ENCODE measurements around the gene ALDH1A1. TPM values are rescaled to one million over a fixed set of nuclear protein-coding genes. Genes with fewer than 3 reads are reported as not detected.

Gene ALDH1A1
- total and polyA plus RNA-seq, 2 donors from 2014 or later, result 191 to 295 TPM

DNA sequence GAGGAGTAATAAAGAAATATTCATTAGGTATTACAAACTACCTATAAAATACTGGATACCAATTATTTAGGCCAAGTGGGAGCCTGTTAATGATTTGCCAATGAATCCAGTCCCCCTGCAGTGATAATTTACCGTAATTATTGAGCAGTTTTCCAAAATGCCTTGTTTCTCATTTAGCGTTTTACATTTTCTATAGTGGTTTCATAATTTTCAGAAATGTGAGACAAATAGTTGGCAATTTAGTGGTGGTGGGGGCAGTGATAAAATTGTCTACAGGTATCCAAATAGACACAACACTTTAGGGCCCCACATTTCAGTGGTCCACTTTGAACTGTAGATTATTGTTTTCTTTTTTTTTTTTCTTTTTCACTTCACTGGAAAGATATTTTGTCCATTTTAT is 27.3 kb upstream of the ALDH1A1 start:
- H3K27ac ChIP-seq (ENCODE audit: low read depth in 2 of 2, low read length in 2 of 2), result no peak overlapping the region
- TF ChIP-seq, protein P1, sequence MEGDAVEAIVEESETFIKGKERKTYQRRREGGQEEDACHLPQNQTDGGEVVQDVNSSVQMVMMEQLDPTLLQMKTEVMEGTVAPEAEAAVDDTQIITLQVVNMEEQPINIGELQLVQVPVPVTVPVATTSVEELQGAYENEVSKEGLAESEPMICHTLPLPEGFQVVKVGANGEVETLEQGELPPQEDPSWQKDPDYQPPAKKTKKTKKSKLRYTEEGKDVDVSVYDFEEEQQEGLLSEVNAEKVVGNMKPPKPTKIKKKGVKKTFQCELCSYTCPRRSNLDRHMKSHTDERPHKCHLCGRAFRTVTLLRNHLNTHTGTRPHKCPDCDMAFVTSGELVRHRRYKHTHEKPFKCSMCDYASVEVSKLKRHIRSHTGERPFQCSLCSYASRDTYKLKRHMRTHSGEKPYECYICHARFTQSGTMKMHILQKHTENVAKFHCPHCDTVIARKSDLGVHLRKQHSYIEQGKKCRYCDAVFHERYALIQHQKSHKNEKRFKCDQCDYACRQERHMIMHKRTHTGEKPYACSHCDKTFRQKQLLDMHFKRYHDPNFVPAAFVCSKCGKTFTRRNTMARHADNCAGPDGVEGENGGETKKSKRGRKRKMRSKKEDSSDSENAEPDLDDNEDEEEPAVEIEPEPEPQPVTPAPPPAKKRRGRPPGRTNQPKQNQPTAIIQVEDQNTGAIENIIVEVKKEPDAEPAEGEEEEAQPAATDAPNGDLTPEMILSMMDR (IDR thresholded peaks at IDR 0.05; ENCODE audit: borderline replicate concordance, extremely low read depth, insufficient read depth), result no peak
- H3K9ac ChIP-seq (ENCODE audit: low read length in 3 of 3), result no peak overlapping the region
- no peaks in the 10 kb centered on the region for H3K36me3 ChIP-seq (ENCODE audit: control insufficient read depth in 2 of 3, insufficient read depth in 3 of 3, low read length in 3 of 3)
- H3K4me1 ChIP-seq (ENCODE audit: control insufficient read depth in 2 of 3, insufficient read depth in 2 of 3, low read depth in 1 of 3, low read length in 3 of 3), result peaks cover 0 to 10% (median 0%) of the 10 kb centered on the region in 3 donors
- peak in 1 of 5 donors; percentile 42 for DNase-seq
- no peaks in the 10 kb centered on the region for H3K27me3 ChIP-seq (ENCODE audit: control insufficient read depth, insufficient read depth, low read length)
- intact Hi-C loops (cut with DNase I), result no loop called here
- H3K9me3 ChIP-seq (ENCODE audit: control insufficient read depth in 2 of 3, insufficient read depth in 1 of 3, low read length in 3 of 3), result no peaks in the 10 kb centered on the region
- no peak overlapping the region for H3K4me3 ChIP-seq (ENCODE audit: low read length in 3 of 3)
- FAIRE-seq, result no peak

DNA sequence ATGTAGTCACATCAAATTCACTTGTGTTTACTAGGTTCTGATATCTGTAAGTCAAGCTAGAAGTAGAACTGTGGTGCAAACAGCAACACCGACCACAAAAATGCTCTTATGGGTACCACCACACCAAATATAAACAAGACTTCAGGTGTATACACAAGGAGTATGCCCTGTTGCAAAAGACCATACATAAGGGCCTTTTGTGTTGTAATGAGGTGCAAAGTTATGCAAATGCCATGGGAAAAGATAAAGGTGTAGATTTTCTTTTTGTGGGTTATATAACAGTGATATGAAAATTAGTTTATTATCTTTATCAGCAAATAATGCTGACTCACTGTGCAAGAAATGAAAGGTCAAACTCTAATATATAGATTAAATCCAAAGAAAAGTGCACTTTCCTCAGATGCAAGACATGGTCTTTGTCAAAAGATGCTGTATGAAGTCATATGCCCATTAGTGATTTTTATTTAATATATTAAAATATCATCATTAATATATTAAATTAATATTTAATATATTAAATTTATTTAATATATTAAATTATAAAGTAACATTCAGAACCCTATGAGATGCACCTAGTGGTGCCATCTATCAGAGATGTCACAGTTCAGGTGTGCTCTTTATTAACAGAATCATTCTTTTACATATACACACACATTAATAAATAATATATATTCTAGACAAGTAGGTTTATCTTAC is 26.7 kb upstream of the ALDH1A1 start:
- TF ChIP-seq, protein P1 (IDR thresholded peaks at IDR 0.05; ENCODE audit: borderline replicate concordance, extremely low read depth, insufficient read depth), result no peak
- Histone ChIP-seq H3K4me1 (ENCODE audit: control insufficient read depth in 2 of 3, insufficient read depth in 2 of 3, low read depth in 1 of 3, low read length in 3 of 3) (peaks cover 0 to 10% (median 0%) of the 10 kb centered on the region in 3 donors), H3K9ac (ENCODE audit: low read length in 3 of 3) (no peak overlapping the region), H3K4me3 (ENCODE audit: low read length in 3 of 3) (no peak overlapping the region), H3K27ac (ENCODE audit: low read depth in 2 of 2, low read length in 2 of 2) (no peak overlapping the region), H3K36me3 (ENCODE audit: control insufficient read depth in 2 of 3, insufficient read depth in 3 of 3, low read length in 3 of 3) (no peaks in the 10 kb centered on the region), H3K27me3 (ENCODE audit: control insufficient read depth, insufficient read depth, low read length) (no peaks in the 10 kb centered on the region), H3K9me3 (ENCODE audit: control insufficient read depth in 2 of 3, insufficient read depth in 1 of 3, low read length in 3 of 3) (no peaks in the 10 kb centered on the region)
- DNase-seq (no peak), FAIRE-seq (no peak)
- intact Hi-C loops (cut with DNase I), result no loop called here

DNA sequence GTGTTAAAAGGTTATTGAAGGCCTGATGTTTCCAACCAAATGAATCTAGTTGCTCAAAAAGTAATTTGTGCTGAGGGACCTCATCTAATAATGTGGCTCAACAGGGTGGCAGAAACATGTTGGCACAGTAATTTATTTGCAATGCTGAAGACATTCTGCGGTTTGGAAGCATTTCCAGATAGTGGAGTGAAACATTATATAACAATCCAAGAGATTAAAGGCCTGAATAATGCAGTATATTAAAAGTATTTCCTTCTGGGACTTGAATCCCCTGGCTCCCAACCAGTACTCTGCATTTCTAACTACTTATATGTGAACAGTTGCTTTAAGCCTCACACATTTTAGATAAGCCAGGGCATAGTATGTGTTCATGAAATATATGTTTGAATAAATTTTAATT is 25.9 kb upstream of the ALDH1A1 start:
- DNase-seq (no peak), FAIRE-seq (no peak)
- intact Hi-C loops (cut with DNase I), result no loop called here
- Histone ChIP-seq H3K27ac (ENCODE audit: low read depth in 2 of 2, low read length in 2 of 2) (no peak overlapping the region), H3K9ac (ENCODE audit: low read length in 3 of 3) (no peak overlapping the region), H3K4me1 (ENCODE audit: control insufficient read depth in 2 of 3, insufficient read depth in 2 of 3, low read depth in 1 of 3, low read length in 3 of 3) (peaks cover 0 to 6% (median 0%) of the 10 kb centered on the region in 3 donors), H3K9me3 (ENCODE audit: control insufficient read depth in 2 of 3, insufficient read depth in 1 of 3, low read length in 3 of 3) (no peaks in the 10 kb centered on the region), H3K4me3 (ENCODE audit: low read length in 3 of 3) (no peak overlapping the region), H3K36me3 (ENCODE audit: control insufficient read depth in 2 of 3, insufficient read depth in 3 of 3, low read length in 3 of 3) (no peaks in the 10 kb centered on the region), H3K27me3 (ENCODE audit: control insufficient read depth, insufficient read depth, low read length) (no peaks in the 10 kb centered on the region)
- TF ChIP-seq, protein P1 (IDR thresholded peaks at IDR 0.05; ENCODE audit: borderline replicate concordance, extremely low read depth, insufficient read depth), result no peak
